ENCODE data around the gene BMP7.

The BMP7 gene

DNA sequence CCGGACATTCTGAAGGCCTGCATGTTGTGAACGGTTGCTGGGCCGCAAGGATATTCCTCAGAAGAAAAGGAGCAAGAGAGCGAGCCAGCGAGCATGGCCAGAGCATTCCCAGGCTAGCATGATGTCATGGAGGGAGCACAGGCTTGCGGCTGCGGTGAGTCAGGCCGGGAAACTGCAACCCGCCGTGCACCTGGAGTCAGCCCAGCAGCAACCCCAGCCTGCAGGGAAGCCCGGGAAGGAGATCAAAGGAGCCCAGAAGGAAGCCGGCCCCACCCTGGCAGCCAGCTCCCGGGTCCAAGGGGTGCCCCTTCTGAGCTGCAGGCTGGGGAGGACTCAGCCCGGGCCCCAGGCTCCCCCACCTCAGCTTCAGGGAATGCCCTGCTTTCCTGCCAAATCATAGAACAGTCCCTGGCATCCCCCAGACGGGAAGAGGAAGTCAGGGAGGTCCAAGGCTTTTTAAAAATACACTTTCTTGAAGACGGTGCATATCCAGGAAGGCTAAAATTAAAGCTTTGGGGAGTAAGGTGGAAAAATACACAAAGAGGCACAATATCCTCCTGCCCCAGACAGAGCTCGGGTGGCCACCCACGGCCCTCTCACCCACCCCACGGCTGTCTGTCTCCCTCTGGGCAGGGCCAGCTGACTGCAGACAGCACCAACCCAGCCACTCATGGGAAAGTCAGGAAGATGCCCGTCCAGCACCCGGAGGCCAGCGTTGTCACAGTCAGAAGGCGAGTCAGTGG is 53.7 kb downstream of the BMP7 start:
- no peak for DNase-seq (ENCODE audit: low read depth in 2 of 2, low spot score in 1 of 2)

DNA sequence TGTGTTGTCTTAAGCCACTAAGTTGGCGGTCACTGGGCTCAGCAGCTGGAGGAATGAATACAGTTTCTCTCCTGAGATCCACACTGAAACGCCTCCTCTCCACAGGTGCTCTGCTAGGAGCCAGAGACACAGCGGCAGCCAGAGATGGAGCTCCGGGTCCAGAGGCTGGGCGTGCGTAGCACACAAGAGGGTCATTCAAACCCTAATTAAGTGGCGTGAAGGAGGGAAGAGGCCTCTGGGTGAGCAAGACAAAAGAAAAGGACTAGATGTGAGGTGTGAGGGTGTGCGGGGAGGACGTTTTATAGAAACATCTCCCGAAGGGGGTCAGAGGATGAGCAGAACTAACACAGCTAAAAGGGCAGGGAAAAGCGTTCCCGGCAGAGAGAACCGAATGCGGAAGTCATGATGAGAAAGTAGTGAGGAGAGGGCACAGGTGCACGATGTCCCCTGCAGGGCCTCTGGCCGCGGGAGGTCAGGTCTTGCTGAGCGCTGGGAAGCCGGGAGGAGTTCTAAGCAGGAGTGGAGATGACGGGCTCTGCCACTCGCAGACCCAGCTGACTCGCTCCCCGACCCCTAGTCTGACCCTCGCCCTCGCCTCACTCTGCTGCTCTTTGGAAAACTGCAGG is 54.4 kb downstream of the BMP7 start:
- DNase-seq (ENCODE audit: low read depth in 2 of 2, low spot score in 1 of 2): no peak

DNA sequence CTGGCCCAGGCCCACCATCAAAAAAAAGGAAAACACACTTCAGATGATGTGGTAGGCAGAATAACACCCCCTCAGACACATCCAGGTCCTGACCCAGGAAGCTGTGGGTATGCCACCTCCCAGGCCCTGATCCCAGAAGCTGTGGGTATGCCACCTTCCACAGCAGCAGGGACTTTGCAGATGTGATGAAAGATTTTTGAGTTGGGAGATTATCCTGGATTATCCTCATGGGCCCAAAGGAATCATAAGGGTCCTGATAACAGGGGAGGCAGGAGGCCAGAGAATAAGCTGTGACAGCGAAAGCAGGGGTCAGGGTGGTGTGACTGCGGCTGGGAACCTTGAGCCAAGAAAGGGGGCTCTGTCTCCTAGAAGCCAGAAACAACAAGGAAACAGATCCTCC is 55.0 kb downstream of the BMP7 start:
- DNase-seq (ENCODE audit: low read depth in 2 of 2, low spot score in 1 of 2): no peak

GRCh38 chr20:57210911-57211280 is 55.5 kb downstream of the BMP7 start:
- DNase-seq (ENCODE audit: low read depth in 2 of 2, low spot score in 1 of 2): no peak

DNA sequence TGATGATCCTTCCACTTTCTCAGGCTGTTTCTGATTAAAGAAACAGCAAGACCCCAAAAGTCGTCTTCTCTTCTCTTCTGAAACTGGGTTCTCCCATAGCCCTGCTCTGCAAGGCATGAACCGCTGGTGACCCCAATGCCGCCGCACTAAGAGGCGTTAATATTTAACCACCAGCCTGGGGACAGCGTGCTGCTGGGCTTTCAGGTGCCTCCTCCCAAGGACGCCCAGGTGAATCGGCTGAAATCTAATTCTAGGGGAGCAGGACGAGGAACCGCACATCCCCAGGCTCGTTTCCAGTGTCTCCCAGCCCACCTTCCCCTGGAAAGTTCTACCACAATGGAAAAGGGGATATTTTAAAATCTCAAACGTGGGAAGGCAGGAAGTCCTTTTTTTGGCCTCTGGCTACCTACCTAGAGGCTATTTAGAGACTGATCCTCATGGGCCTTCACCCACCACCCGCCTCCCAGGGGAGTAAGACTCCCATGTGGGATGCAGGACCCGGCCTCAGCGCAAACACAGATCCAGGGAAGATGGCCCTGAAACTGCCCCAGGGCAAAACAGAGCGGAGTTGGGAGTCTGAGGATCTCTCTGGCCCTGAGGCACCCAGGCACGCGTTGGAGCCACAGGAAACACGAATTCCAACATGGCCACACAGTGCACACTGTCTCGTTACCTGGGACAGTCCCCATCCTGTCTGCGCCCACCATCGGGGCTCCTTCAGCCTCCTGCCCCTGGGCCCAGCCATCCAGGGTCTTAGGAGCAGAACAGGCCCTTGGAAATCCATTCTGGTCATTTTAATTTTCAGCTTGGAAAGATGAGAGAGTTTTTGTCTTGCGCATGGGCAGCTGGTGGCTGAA is 56.2 kb downstream of the BMP7 start:
- no peak for DNase-seq (ENCODE audit: low read depth in 2 of 2, low spot score in 1 of 2)

DNA sequence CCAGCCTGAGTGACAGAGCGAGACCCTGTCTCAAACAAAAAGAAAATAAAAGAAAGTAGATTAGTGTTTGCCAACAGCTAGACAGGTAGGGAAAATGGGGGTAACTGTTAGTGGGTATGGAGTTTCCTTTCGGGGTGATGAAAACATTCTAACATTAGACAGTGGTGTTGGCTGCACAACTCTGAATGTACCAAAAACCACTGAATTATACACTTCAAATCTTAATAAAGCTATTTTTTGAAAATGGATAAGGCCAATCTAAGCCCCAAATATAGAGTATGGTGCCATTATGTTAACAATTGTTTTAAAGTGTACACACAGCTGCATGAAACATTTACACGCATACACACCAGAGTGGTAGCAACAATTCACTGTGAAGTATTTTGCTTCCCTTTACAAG is 57.0 kb downstream of the BMP7 start:
- DNase-seq (ENCODE audit: low read depth in 2 of 2, low spot score in 1 of 2): no peak

- no peak for DNase-seq (ENCODE audit: low read depth in 2 of 2, low spot score in 1 of 2)
Measured at GRCh38 chr20:57208198-57208597, 58.2 kb downstream of the BMP7 start.

DNA sequence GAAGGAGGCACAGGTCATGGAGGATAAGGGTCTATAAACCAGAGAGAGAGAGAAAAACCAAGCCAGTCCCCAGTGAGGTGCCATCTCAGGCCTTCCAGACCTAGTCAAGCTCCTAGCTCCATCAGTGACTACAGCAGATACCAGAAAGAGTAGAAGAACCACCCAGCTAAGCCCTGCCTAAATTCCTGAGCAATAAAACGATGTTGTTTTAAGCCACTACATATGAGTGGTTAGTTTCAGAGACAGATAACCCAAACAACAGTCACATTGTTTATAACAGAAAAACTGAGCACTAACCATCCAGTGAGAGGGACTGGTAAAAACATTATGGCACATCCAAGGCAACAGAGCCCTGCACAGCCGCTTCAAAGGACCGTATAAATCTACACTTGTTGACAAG is 59.2 kb downstream of the BMP7 start:
- DNase-seq (ENCODE audit: low read depth in 2 of 2, low spot score in 1 of 2): no peak

- no peak for DNase-seq (ENCODE audit: low read depth in 2 of 2, low spot score in 1 of 2)
Measured at GRCh38 chr20:57205606-57206219, 60.7 kb downstream of the BMP7 start.

DNA sequence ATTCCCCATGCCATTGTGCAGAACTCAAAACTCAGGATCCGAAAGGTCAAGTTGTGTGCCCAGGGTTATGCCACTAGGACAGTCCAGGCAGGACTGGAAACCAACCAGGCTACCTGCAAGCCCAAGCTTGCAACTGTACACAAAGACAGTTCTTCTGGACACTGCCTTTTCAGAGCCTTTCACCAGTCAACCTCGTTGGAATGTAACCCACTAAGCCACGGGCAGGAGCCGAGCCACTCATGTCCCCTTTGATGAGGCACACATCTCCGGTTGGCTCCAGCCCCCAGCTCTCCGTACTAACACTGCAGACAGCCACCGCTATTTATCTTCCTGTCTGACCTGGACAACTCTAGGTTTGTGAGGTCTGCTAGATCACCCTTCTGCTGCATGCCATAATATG is 62.5 kb downstream of the BMP7 start:
- no peak for DNase-seq (ENCODE audit: low read depth in 2 of 2, low spot score in 1 of 2)

DNA sequence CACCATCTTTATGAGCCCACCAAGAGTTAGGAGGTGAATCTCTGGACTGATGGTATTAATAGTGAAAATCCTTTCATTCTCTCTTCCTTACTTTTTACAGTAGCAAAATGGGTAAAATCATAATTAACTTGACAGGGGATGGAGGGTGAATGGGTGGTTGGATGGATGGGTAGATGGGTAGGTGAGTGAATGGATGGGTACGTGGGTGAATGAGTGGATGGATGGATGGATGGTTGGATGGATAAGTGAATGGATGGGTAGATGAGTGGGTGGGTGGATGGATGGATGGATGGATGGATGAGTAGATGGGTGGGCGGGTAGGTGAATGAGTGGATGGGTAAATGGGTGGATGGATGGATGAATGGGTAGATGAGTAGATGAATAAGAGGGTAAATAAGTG is 63.2 kb downstream of the BMP7 start:
- no peak for DNase-seq (ENCODE audit: low read depth in 2 of 2, low spot score in 1 of 2)

- DNase-seq (ENCODE audit: low read depth in 2 of 2, low spot score in 1 of 2): no peak
Measured at GRCh38 chr20:57202309-57202708, 64.1 kb downstream of the BMP7 start.

- no peak for DNase-seq (ENCODE audit: low read depth in 2 of 2, low spot score in 1 of 2)
Measured at GRCh38 chr20:57200882-57201695, 65.4 kb downstream of the BMP7 start.

- no peak for DNase-seq (ENCODE audit: low read depth in 2 of 2, low spot score in 1 of 2)
Measured at GRCh38 chr20:57199656-57200405, 66.6 kb downstream of the BMP7 start.

DNA sequence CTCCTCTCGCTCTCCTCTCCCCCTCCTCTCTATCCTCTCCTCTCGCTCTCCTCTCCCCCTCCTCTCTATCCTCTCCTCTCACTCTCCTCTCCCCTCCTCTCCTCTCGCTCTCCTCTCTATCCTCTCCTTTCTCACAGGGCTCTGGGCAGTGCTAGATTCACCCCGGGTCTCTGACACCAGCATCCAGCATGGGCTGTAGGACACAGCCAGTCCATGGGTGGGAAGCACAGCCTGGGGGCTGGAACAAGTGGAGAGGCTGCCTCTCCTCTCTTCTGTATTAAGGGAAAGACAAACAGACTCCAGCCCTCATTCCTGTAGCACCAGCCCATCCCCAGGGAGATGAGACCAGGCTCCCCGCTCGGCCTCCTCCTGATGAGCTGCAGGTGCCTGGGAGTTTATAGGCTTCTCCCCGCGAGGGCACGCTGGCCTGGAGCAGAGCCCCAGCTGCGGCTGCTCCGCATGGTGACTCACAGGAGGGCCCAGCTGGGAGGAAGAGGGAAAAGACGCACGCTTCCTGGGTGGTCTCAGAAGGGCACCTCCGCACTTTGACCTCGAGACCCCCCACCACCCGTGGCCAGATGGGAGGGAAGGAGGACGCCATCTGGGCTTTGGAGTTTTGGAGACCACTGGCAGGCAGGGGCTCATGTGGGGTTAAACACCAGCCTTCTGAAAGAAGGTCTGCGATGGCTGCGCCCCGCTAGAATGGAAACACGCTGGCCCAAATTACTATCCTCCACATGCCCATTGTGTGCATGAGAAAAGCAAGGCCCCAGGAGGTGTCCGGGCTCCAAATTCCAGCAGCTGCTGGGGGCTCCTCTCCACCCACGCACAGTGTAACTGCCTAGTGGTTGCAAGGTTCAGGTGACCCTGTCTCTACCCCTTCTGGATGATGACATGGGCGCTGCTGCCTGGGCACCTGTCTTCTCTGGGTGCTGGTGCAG is 68.0 kb downstream of the BMP7 start:
- DNase-seq (ENCODE audit: low read depth in 2 of 2, low spot score in 1 of 2): no peak

- no peak for DNase-seq (ENCODE audit: low read depth in 2 of 2, low spot score in 1 of 2)
Measured at GRCh38 chr20:57197352-57198131, 68.9 kb downstream of the BMP7 start.

DNA sequence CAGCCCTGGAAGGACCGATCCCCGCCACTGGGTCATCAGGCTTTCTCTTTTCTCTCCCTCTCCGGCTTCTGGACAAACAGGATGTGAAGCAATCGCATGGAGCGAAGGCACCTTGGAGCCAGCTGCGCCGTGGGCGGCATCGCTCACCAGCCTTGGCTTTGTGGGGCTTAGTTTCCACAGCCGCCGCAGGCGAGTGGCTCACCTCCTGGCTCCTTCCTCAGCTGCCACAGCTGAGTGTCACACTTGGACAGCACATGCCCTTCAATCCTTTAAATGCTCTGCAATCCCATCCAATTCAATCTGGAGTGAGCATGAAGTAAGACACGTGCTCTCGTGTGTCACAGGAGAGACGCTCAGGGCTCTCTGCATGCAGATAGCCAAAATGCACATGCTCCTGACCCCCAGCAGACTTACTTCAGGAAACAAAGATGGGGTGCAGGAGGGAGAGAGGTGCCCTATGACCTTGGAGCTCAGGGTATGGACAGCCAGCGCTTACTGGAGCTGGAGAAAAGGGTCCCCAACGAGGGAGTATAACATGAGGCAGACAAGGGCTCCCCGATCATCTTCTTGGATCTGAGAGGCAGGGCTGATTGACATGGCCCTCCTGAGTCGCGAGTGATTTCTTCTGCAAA is 70.9 kb downstream of the BMP7 start:
- DNase-seq (ENCODE audit: low read depth in 2 of 2, low spot score in 1 of 2): no peak

DNA sequence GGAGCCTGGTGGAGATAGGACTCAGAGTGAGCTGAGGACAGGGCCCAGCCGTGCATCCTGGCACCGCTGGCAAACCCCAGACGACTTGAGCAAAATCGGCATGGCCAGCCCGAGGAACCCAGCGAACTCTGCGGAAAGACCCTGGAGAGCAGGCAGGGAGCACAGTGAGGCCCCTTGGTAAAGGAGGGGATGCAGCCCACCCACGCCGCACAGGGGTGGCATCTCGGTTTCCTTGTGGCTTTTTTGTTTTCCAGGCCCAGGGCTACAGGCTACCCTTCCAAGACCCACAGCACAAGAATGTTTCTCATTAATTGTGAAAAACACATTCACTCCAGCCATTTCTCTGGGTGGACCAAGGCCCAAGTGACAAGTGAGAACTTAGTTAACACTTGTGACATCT is 71.4 kb downstream of the BMP7 start:
- DNase-seq (ENCODE audit: low read depth in 2 of 2, low spot score in 1 of 2): no peak

Measured in stimulated activated CD8-positive, alpha-beta memory T cell treated with anti-CD3 and anti-CD28 coated beads, Interleukin-4, amount 100 ng/mL, for 1 hour (primary cell).